Epithelial cell of proximal tubule (primary cell): ENCODE results near the gene PDZD2. TPM values are rescaled to one million over a fixed set of nuclear protein-coding genes. Genes with fewer than 3 reads are reported as not detected.

Source experiments
- DNase-seq: peaks from one replicate; pipeline ENCODE4 v3.0.0-alpha.2; 2011; ENCODE audit warnings: low read depth
- H3K4me3 ChIP-seq: 2 replicates; pipeline ENCODE4 v1.5.1; 2011; ENCODE audit warnings: low read depth, mild to moderate bottlenecking, low read length
- total RNA-seq: library from RNA; depleted of rRNA; stranded (reverse); fragments of >200 nt; gene quantifications from 2 replicates; pipeline ENCODE4 v1.2.3, GENCODE V29; 2015
- TF ChIP-seq, protein P1 (sequence below): conservative IDR thresholded peaks from 2 replicates; pipeline ENCODE4 v1.5.1; 2012; ENCODE audit warnings: low read depth, mild to moderate bottlenecking, low read length

Gene PDZD2
- total RNA-seq, 1 donor from 2014 or later, result 8.4 TPM

DNA sequence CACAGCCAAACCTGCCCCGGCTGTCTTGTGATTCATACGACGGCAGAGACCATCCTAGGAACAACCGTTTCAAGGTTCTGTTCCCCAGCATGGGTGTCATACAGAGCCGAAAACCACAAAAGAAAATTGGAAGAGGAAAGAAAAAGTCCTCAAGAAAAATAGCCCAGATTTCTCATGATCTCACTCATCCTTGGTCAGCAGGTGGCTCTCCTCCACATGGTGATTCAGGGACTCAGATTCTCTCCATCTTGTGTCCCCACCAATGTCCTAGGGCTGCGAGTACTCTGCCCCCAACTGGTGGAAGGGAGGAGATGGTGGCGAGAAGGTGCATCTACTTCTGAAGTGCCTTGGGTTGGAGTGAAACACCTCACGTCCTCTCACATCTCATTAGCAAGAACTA lies 25.6 kb downstream of the PDZD2 start:
- DNase-seq, result no peak
- TF ChIP-seq, protein P1, sequence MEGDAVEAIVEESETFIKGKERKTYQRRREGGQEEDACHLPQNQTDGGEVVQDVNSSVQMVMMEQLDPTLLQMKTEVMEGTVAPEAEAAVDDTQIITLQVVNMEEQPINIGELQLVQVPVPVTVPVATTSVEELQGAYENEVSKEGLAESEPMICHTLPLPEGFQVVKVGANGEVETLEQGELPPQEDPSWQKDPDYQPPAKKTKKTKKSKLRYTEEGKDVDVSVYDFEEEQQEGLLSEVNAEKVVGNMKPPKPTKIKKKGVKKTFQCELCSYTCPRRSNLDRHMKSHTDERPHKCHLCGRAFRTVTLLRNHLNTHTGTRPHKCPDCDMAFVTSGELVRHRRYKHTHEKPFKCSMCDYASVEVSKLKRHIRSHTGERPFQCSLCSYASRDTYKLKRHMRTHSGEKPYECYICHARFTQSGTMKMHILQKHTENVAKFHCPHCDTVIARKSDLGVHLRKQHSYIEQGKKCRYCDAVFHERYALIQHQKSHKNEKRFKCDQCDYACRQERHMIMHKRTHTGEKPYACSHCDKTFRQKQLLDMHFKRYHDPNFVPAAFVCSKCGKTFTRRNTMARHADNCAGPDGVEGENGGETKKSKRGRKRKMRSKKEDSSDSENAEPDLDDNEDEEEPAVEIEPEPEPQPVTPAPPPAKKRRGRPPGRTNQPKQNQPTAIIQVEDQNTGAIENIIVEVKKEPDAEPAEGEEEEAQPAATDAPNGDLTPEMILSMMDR, result peak; percentile 54
- no peak overlapping the region for H3K4me3 ChIP-seq

- TF ChIP-seq, protein P1, result no peak
- no peak overlapping the region for H3K4me3 ChIP-seq
- DNase-seq, result no peak
These were observed 32.4 kb downstream of the PDZD2 start for GRCh38 chr5:31671339-31671741.

DNA sequence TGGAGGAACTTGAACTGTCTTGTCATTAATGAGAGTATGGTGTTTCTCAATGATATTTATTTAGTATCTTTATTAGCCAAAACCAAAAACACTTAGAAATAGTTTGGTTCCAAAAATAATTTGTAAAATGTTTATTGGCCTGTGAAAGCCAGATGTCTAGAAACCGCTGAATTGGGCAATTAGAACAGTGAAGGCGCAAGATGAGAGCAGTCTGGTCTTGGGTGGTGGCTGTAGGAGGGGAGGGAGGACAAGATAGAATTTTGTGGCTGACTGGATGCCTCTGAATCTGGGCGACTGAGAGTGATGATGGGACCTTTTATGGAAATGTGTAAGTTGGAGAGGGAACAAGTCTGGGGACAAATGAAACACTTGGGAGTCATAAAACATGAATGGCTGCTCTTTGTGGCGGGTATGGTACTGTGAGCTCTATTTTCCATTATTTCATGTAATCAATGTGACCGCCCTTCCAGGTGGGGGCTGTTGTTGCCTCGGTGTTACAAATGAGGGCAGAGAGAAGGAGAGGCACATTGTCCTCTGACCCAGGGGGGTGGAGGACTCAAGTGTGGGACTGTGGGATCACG lies 35.5 kb downstream of the PDZD2 start:
- DNase-seq, result no peak
- TF ChIP-seq, protein P1, result no peak
- no peak overlapping the region for H3K4me3 ChIP-seq

DNA sequence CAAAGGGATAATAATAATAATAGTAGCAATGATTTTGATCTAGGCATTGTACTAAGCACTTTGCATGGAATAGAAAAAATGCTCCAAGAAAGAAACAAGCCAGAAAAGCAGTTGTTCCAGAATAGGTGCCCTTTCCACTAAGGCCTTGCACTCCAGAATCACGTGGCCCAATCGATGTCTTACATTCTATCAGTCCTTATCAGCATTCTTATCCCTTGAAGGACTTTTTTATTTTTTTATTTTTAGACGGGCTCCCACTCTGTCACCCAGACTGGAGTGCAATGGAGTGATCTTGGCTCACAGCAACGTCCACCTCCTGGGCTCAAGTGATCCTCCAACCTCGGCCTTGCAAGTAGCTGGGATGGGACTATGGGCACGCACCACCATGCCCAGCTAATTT lies 36.5 kb downstream of the PDZD2 start:
- DNase-seq, result no peak
- no peak overlapping the region for H3K4me3 ChIP-seq
- TF ChIP-seq, protein P1, result no peak

DNA sequence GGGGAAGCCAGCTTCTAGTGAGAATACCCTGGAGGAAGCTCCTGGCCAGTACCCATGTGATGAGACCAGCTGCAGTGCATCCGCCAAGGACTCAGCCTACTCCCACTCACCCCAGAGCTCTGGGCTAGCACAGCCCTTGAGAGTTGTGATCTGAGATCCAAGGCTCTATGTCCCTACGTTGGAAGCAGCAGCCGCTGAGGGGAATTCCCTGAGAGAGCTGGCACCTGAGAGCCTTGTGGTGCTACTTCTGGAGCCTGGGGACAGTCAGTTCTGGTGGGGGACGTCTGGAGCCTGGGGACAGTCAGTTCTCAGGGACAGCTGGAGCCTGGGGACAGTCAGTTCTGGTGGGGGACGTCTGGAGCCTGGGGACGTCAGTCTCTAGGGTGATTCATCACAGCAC lies 39.2 kb downstream of the PDZD2 start:
- TF ChIP-seq, protein P1, result no peak
- no peak overlapping the region for H3K4me3 ChIP-seq
- no peak for DNase-seq

DNA sequence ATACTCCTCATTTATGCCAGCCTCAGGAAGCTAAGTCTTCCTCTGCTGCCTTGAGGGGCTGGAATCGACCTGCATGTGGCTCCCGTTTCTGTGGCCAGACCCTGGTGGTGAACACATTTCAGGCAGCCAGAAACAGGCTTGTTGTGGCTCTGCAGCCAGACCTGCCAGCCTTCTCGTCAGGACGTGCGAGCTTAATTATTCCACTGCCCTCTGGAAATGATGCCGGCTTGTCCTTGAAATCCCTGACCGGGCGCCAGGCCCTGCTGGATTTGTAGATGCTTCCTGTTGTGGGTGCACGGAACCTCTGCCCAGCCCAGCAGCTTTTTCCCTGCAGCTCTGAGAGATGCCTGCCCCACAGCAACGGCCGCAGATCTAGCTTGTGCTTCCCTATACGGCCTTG lies 41.6 kb downstream of the PDZD2 start:
- TF ChIP-seq, protein P1, result no peak
- DNase-seq, result no peak
- H3K4me3 ChIP-seq, result no peak overlapping the region

DNA sequence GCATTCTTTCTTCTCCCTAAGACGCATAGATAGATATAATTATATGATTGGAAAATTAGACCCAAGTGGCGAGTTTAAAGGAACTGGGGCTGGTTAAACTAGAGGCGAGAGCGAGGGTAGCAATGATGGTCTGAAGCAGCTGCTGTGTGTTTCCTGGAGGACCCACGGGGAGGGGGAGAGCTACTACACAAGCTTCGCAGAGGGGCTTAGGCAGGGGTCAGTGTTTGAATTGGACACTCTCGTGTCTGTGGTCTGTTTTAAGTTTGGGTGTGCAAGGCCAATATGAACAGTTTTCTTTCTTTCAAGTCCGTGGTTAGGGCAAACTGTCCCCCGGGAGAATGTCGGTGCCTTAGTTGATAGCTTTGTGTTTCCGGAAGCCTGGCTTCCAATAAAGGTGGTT lies 43.1 kb downstream of the PDZD2 start:
- TF ChIP-seq, protein P1, result no peak
- DNase-seq, result no peak
- H3K4me3 ChIP-seq, result no peak overlapping the region
